ENCODE measurements around the gene LMLN.

The LMLN gene

DNA sequence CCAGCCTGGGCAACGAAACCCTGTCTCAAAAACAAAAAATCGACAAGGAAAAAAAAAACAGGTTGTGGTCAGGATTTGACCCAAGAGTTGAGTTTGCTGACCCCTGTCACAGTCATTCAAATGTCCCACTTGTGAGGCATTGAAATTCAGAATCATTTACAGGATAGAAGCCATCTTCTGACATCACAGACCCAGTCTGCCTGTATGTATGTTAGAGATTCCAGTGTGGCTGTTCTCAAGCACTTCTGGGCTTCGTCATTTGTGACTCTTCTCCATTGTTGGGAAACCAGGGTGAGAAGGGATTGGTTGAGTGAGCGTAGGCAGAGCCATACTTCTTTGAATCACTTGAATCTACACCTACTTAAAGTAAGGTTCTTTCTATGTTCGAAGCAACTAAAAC is 57.1 kb downstream of the LMLN start:
- DNase-seq (ENCODE audit: extremely low read depth, insufficient read length): no peak
- Histone ChIP-seq H3K4me3 (replicated peaks; ENCODE audit: low read depth, low read length) (no peak overlapping the region), H3K27me3 (replicated peaks; ENCODE audit: control insufficient read depth, insufficient read depth, low read length) (no peaks in the 10 kb centered on the region), H3K36me3 (ENCODE audit: control insufficient read depth, insufficient read depth, low read length) (no peaks in the 10 kb centered on the region)
- TF ChIP-seq, protein P1, sequence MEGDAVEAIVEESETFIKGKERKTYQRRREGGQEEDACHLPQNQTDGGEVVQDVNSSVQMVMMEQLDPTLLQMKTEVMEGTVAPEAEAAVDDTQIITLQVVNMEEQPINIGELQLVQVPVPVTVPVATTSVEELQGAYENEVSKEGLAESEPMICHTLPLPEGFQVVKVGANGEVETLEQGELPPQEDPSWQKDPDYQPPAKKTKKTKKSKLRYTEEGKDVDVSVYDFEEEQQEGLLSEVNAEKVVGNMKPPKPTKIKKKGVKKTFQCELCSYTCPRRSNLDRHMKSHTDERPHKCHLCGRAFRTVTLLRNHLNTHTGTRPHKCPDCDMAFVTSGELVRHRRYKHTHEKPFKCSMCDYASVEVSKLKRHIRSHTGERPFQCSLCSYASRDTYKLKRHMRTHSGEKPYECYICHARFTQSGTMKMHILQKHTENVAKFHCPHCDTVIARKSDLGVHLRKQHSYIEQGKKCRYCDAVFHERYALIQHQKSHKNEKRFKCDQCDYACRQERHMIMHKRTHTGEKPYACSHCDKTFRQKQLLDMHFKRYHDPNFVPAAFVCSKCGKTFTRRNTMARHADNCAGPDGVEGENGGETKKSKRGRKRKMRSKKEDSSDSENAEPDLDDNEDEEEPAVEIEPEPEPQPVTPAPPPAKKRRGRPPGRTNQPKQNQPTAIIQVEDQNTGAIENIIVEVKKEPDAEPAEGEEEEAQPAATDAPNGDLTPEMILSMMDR (IDR thresholded peaks at IDR 0.05; ENCODE audit: insufficient read depth, low read length, poor library complexity, severe bottlenecking): no peak

DNA sequence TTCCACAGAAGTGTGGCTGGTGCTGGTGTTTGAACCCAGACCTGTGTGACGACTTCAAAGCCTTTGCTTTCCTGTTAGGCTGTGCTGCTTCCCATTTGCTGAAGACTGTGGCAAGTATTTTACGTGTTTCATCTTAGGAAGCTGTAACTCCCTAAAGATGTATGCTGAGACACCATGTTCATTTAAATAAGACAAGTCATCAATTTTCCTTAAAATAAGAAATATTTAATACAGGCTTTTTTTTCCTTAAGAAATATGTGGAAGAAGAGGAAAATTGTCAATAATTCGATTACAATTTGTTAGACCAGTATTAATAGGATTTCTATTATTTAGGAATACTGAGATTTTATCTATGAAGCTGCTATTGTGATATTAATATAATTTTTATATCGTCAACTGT is 58.4 kb downstream of the LMLN start:
- TF ChIP-seq, protein P1 (IDR thresholded peaks at IDR 0.05; ENCODE audit: insufficient read depth, low read length, poor library complexity, severe bottlenecking): no peak
- Histone ChIP-seq H3K36me3 (ENCODE audit: control insufficient read depth, insufficient read depth, low read length) (no peaks in the 10 kb centered on the region), H3K4me3 (replicated peaks; ENCODE audit: low read depth, low read length) (no peak overlapping the region), H3K27me3 (replicated peaks; ENCODE audit: control insufficient read depth, insufficient read depth, low read length) (no peaks in the 10 kb centered on the region)
- DNase-seq (ENCODE audit: extremely low read depth, insufficient read length): no peak

DNA sequence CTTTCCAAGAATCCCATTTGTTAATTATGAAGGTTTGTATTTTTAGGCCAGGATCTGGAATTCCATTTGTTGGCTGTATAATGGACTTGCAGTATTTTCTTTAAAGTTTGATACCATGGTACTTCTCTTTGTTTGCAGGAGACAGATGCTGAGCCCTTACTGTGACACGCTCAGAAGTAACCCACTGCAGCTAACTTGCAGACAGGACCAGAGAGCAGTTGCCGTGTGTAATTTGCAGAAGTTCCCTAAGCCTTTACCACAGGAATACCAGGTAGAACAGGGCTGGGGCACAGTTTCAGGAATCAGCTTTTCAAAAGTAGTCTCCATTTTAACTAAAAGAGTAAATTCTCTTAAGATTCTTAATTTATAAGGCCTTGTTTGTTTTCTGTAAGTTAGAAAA is 59.1 kb downstream of the LMLN start:
- Histone ChIP-seq H3K27me3 (replicated peaks; ENCODE audit: control insufficient read depth, insufficient read depth, low read length) (no peaks in the 10 kb centered on the region), H3K36me3 (ENCODE audit: control insufficient read depth, insufficient read depth, low read length) (no peaks in the 10 kb centered on the region), H3K4me3 (replicated peaks; ENCODE audit: low read depth, low read length) (no peak overlapping the region)
- TF ChIP-seq, protein P1 (IDR thresholded peaks at IDR 0.05; ENCODE audit: insufficient read depth, low read length, poor library complexity, severe bottlenecking): no peak
- DNase-seq (ENCODE audit: extremely low read depth, insufficient read length): no peak

DNA sequence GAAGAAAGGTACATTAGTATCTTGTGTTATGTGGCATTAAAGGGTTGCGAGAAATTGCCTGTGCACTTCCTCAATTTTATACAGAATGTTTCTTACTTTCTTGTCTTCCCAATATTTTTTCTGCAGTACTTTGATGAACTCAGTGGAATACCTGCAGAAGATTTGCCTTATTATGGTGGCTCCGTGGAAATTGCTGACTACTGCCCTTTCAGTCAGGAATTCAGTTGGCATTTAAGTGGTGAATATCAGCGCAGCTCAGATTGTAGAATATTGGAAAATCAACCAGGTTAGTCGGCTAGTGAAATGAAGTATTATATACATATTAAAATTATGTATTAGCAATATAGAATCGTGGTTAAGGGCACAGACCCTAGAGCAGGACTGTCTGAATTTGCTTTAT is 61.3 kb downstream of the LMLN start:
- H3K36me3 ChIP-seq (ENCODE audit: control insufficient read depth, insufficient read depth, low read length): no peaks in the 10 kb centered on the region
- no peaks in the 10 kb centered on the region for H3K27me3 ChIP-seq (replicated peaks; ENCODE audit: control insufficient read depth, insufficient read depth, low read length)
- DNase-seq (ENCODE audit: extremely low read depth, insufficient read length): no peak
- TF ChIP-seq, protein P1 (IDR thresholded peaks at IDR 0.05; ENCODE audit: insufficient read depth, low read length, poor library complexity, severe bottlenecking): no peak
- no peak overlapping the region for H3K4me3 ChIP-seq (replicated peaks; ENCODE audit: low read depth, low read length)

DNA sequence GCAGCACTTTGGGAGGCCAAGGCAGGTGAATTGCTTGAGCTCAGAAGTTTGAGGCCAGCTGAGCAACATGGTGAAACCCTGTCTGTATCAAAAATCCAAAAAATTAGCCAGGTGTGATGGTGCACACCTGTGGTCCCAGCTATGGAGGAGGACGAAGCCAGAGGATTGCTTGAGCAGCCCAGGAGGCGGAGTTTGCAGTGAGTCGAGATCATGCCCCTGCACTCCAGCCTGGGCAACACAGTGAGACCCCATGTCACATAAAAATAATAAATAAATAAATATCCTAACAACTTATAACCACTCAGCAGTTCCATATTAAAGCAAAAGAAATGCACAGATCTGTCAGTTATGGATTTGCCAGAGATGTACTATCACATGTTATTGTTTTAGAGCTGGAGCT is 62.6 kb downstream of the LMLN start:
- H3K36me3 ChIP-seq (ENCODE audit: control insufficient read depth, insufficient read depth, low read length): no peaks in the 10 kb centered on the region
- no peaks in the 10 kb centered on the region for H3K27me3 ChIP-seq (replicated peaks; ENCODE audit: control insufficient read depth, insufficient read depth, low read length)
- H3K4me3 ChIP-seq (replicated peaks; ENCODE audit: low read depth, low read length): no peak overlapping the region
- TF ChIP-seq, protein P1 (IDR thresholded peaks at IDR 0.05; ENCODE audit: insufficient read depth, low read length, poor library complexity, severe bottlenecking): no peak
- no peak for DNase-seq (ENCODE audit: extremely low read depth, insufficient read length)

DNA sequence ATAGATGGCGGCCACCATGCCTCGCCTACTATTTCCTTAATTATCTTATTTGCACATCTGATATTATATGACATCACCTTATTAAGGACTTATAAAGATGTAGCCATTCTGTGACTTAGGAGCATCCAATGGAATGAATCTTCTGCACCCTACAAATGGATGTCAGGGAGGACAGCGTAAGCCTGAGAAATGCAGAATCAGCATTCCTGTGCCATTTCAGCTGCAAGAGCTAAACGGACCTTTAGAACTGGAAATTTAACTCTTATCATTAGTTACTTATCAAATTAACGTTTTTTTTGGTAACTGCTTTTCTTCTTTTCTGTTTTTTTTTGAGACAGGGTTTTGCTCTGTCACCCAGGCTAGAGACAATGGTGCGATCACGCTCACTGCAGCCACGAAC is 65.6 kb downstream of the LMLN start:
- Histone ChIP-seq H3K27me3 (replicated peaks; ENCODE audit: control insufficient read depth, insufficient read depth, low read length) (no peaks in the 10 kb centered on the region), H3K4me3 (replicated peaks; ENCODE audit: low read depth, low read length) (no peak overlapping the region), H3K36me3 (ENCODE audit: control insufficient read depth, insufficient read depth, low read length) (no peaks in the 10 kb centered on the region)
- TF ChIP-seq, protein P1 (IDR thresholded peaks at IDR 0.05; ENCODE audit: insufficient read depth, low read length, poor library complexity, severe bottlenecking): no peak
- DNase-seq (ENCODE audit: extremely low read depth, insufficient read length): no peak

All from GM06990 (cell line).